Natural killer cell (primary cell): ENCODE data around the gene CDC5L. TPM values are rescaled to one million over a fixed set of nuclear protein-coding genes. Genes with fewer than 3 reads are reported as not detected.

Experiments used
- ATAC-seq, 3 donors: fragments of 150-1000 bp in 2 of 3; fragments of 200-7000 bp in 1 of 3; cut with Tn5 transposase; 1 replicate in 1 of 3; 2 replicates in 2 of 3; pipeline ENCODE4 v1.10.0; 2021; ENCODE audit warnings: mild to moderate bottlenecking in 2 of 3, moderate library complexity in 2 of 3
- DNase-seq, 2 donors: peaks; one replicate each; pipeline versions ENCODE4 v3.0.0 to v3.0.0-alpha.2; 2013 to 2021; ENCODE audit warnings: mixed read lengths in 1 of 2
- H3K27ac ChIP-seq: one replicate; pipeline ENCODE4 v1.5.1; 2013; ENCODE audit warnings: mild to moderate bottlenecking, low read length
- H3K27me3 ChIP-seq: one replicate; pipeline ENCODE4 v1.6.1; 2013; ENCODE audit warnings: low read length; ENCODE audit not compliant: control insufficient read depth, insufficient read depth
- H3K36me3 ChIP-seq: one replicate; pipeline ENCODE4 v1.6.1; 2013; ENCODE audit warnings: low read length; ENCODE audit not compliant: control insufficient read depth, insufficient read depth
- H3K4me1 ChIP-seq: one replicate; pipeline ENCODE4 v1.6.1; 2013; ENCODE audit warnings: low read length; ENCODE audit not compliant: control insufficient read depth, insufficient read depth
- H3K4me3 ChIP-seq: one replicate; pipeline ENCODE4 v1.5.1; 2013; ENCODE audit warnings: low read length
- H3K9me3 ChIP-seq: one replicate; pipeline ENCODE4 v1.6.1; 2013; ENCODE audit warnings: low read length; ENCODE audit not compliant: control insufficient read depth, insufficient read depth
- H3K27ac Mint-ChIP-seq, 2 donors: one replicate each; pipeline ENCODE4 v1.8.0; 2022; ENCODE audit warnings: mild to moderate bottlenecking in 2 of 2, mixed read lengths in 2 of 2, moderate library complexity in 1 of 2
- H3K27me3 Mint-ChIP-seq, 2 donors: one replicate each; pipeline ENCODE4 v1.8.0; 2022; ENCODE audit warnings: low read depth in 2 of 2, mixed read lengths in 2 of 2
- H3K36me3 Mint-ChIP-seq: one replicate; pipeline ENCODE4 v1.8.0; 2022; ENCODE audit warnings: mixed read lengths
- H3K4me1 Mint-ChIP-seq, 2 donors: one replicate each; pipeline ENCODE4 v1.8.0; 2022; ENCODE audit warnings: mixed read lengths in 2 of 2
- H3K4me3 Mint-ChIP-seq: one replicate; pipeline ENCODE4 v1.8.0; 2022; ENCODE audit warnings: mild to moderate bottlenecking, moderate library complexity, mixed read lengths
- H3K9me3 Mint-ChIP-seq, 2 donors: one replicate each; pipeline ENCODE4 v1.8.0; 2022; ENCODE audit warnings: mixed read lengths in 2 of 2
- WGBS: methylation state at CpG from one replicate; pipeline ENCODE4 v1.1.7; 2013; ENCODE audit warnings: missing lambda C conversion rate; ENCODE audit not compliant: insufficient coverage; 5-methylcytosine and 5-hydroxymethylcytosine counted together
- intact Hi-C: fragments of 100-400 bp; cut with micrococcal nuclease; formaldehyde crosslinking; loops from one replicate; pipeline ENCODE4 v1.14.2; 2022
- total RNA-seq, 4 donors: library from RNA; stranded (reverse); fragments of 120-200 nt in 1 of 4; gene quantifications; one replicate each; pipeline versions ENCODE4 v1.2.3 to v1.2.4, GENCODE V29; 2013 to 2022
- TF ChIP-seq, protein P1 (sequence below): fragments of 200-600 bp; IDR thresholded peaks from one replicate; pipeline ENCODE4 v1.8.0; 2022; ENCODE audit warnings: antibody characterized with exemption

CDC5L gene
- total RNA-seq, 3 donors from 2014 or later (not counting 1 experiment from before 2014, with no cell fraction given) = 22.0 to 25.0 (median 24.9) TPM

DNA sequence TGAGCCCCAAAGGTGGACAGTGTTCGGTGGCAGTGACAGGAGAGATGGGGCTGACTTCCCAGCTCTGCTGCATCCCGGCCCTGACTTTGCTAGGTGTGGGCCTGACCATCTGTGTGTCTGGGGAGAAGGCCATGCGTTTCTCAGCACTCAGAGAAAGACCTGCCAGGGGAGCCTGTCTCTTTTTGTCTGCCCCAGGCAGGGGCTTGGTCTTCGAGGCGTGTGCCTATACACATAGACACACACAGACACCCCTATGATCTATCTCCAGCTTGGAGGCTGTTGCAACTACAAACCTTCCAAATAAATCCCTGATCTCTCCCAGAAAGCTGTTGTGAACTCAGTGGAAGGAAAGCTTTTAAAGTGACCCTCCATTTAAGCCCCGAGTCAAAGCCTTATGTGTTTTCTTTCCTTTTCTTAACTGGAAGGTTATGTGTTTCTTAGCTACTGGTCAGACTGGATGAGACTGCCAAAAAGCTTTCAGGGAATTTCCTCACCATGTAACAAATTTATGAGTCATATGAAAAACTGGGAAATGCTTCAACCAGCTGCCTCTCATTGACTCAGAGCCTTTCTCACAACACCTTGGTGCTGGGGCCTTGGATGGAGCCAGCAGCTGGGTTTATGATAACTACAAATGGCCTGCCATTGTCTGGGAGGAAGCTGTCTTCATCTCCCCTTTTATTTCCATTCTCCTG, 102.6 kb downstream of the CDC5L start:
- no peaks in the 10 kb centered on the region for H3K27me3 ChIP-seq
- Mint-ChIP-seq H3K27ac (no peak overlapping the region), H3K27me3 (peaks cover 9 to 26% of the 10 kb centered on the region in 2 donors), H3K4me1 (peaks cover 0 to 4% of the 10 kb centered on the region in 2 donors), H3K9me3 (no peaks in the 10 kb centered on the region), H3K36me3 (no peaks in the 10 kb centered on the region), H3K4me3 (no peak overlapping the region)
- intact Hi-C loops = no loop called here
- H3K27ac ChIP-seq = no peak overlapping the region
- 84% methylated on average over 6 of the region's 6 CpGs for WGBS
- no peak for ATAC-seq
- no peak for DNase-seq
- H3K4me3 ChIP-seq = no peak overlapping the region
- H3K4me1 ChIP-seq = no peaks in the 10 kb centered on the region
- TF ChIP-seq, protein P1, sequence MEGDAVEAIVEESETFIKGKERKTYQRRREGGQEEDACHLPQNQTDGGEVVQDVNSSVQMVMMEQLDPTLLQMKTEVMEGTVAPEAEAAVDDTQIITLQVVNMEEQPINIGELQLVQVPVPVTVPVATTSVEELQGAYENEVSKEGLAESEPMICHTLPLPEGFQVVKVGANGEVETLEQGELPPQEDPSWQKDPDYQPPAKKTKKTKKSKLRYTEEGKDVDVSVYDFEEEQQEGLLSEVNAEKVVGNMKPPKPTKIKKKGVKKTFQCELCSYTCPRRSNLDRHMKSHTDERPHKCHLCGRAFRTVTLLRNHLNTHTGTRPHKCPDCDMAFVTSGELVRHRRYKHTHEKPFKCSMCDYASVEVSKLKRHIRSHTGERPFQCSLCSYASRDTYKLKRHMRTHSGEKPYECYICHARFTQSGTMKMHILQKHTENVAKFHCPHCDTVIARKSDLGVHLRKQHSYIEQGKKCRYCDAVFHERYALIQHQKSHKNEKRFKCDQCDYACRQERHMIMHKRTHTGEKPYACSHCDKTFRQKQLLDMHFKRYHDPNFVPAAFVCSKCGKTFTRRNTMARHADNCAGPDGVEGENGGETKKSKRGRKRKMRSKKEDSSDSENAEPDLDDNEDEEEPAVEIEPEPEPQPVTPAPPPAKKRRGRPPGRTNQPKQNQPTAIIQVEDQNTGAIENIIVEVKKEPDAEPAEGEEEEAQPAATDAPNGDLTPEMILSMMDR = no peak
- no peaks in the 10 kb centered on the region for H3K9me3 ChIP-seq
- no peaks in the 10 kb centered on the region for H3K36me3 ChIP-seq

DNA sequence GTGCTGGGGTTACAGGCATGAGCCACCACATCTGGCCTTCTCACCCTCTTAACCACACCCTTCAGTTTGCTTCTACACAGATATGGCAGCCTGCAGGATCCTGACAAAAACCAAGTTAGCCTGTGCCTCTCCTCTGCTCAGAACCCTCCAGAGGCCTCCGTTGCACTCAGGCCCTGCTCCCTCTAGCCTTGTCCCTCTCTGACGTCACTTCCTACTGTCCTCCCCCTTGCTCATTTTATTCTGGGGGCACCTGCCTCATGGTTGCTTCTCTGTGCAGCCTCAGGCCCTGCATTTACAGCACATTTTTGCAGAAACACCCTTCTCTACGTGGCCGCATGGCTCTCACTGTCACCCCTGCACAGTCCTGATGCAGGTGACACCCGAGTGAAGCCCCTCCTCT, 105.6 kb downstream of the CDC5L start:
- intact Hi-C loops = no loop called here
- H3K36me3 Mint-ChIP-seq = no peaks in the 10 kb centered on the region

DNA sequence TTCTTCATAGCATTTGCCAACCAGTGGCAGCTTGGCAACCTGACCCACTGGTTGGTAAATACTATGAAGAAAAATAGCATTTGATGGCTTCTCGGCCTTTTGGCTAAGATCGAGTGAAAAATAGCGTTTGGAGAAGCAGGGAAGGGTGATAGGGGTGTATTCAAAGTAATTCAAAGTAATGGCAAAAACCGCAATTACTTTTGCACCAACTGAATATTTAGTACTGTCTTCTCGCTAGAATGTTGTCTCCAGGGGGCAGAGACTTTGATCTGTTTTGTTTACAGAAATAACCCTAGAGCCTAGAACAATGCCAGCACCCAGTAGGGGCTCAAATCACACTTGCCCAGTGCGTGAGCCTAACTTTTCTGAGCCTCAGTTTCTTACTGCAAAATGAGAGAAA, 106.1 kb downstream of the CDC5L start:
- intact Hi-C loops = no loop called here
- WGBS = 98% methylated on average over 6 of the region's 6 CpGs
- ATAC-seq = no peak
- Mint-ChIP-seq H3K27me3 (peaks cover 0 to 17% of the 10 kb centered on the region in 2 donors), H3K9me3 (no peaks in the 10 kb centered on the region), H3K4me3 (no peak overlapping the region), H3K36me3 (no peaks in the 10 kb centered on the region), H3K27ac (no peak overlapping the region), H3K4me1 (peaks cover 0 to 4% of the 10 kb centered on the region in 2 donors)
- no peak for DNase-seq
- no peaks in the 10 kb centered on the region for H3K4me1 ChIP-seq
- TF ChIP-seq, protein P1 = no peak
- no peak overlapping the region for H3K27ac ChIP-seq
- no peak overlapping the region for H3K4me3 ChIP-seq
- H3K27me3 ChIP-seq = no peaks in the 10 kb centered on the region
- H3K9me3 ChIP-seq = no peaks in the 10 kb centered on the region
- no peaks in the 10 kb centered on the region for H3K36me3 ChIP-seq

More for the DNA sequence above, 105.6 kb downstream of the CDC5L start:
- Mint-ChIP-seq H3K4me3 (no peak overlapping the region), H3K27ac (no peak overlapping the region), H3K27me3 (peaks cover 0 to 19% of the 10 kb centered on the region in 2 donors), H3K9me3 (no peaks in the 10 kb centered on the region), H3K4me1 (peaks cover 0 to 4% of the 10 kb centered on the region in 2 donors)
- Histone ChIP-seq H3K9me3 (no peaks in the 10 kb centered on the region), H3K4me1 (no peaks in the 10 kb centered on the region), H3K4me3 (no peak overlapping the region), H3K36me3 (no peaks in the 10 kb centered on the region), H3K27me3 (no peaks in the 10 kb centered on the region), H3K27ac (no peak overlapping the region)
- 88% methylated on average over 5 of the region's 5 CpGs for WGBS
- no peak for ATAC-seq
- TF ChIP-seq, protein P1 = no peak
- DNase-seq = no peak
